Measurements from ENCODE around the gene INTS12. TPM values are rescaled to one million over a fixed set of nuclear protein-coding genes. Genes with fewer than 3 reads are reported as not detected.

INTS12 gene
- total RNA-seq, 2 donors from 2014 or later: 16.7 to 20.2 TPM

GRCh38 chr4:105671301-105671700, 37.2 kb downstream of the INTS12 start:
- H3K4me3 Mint-ChIP-seq: no peak overlapping the region
- H3K36me3 Mint-ChIP-seq (ENCODE audit: low read depth): no peaks in the 10 kb centered on the region
- H3K27me3 Mint-ChIP-seq: peaks cover 45% of the 10 kb centered on the region
- ATAC-seq (no peak), DNase-seq (no peak)
- H3K4me1 Mint-ChIP-seq: peaks cover 2% of the 10 kb centered on the region
- H3K27ac Mint-ChIP-seq: no peak overlapping the region
- H3K9me3 ChIP-seq (ENCODE audit: control insufficient read depth, low read length, poor library complexity, severe bottlenecking): no peaks in the 10 kb centered on the region

GRCh38 chr4:105670684-105671083, 37.8 kb downstream of the INTS12 start:
- no peak for DNase-seq
- Mint-ChIP-seq H3K4me1 (peaks cover 2% of the 10 kb centered on the region), H3K27ac (no peak overlapping the region), H3K4me3 (no peak overlapping the region), H3K36me3 (ENCODE audit: low read depth) (no peaks in the 10 kb centered on the region), H3K27me3 (peaks cover 50% of the 10 kb centered on the region)
- H3K9me3 ChIP-seq (ENCODE audit: control insufficient read depth, low read length, poor library complexity, severe bottlenecking): no peaks in the 10 kb centered on the region
- no peak for ATAC-seq

- ATAC-seq (no peak), DNase-seq (no peak)
- H3K4me3 Mint-ChIP-seq: no peak overlapping the region
- H3K27me3 Mint-ChIP-seq: peaks cover 31% of the 10 kb centered on the region
- no peaks in the 10 kb centered on the region for H3K9me3 ChIP-seq (ENCODE audit: control insufficient read depth, low read length, poor library complexity, severe bottlenecking)
- H3K4me1 Mint-ChIP-seq: peaks cover 2% of the 10 kb centered on the region
- no peaks in the 10 kb centered on the region for H3K36me3 Mint-ChIP-seq (ENCODE audit: low read depth)
- H3K27ac Mint-ChIP-seq: no peak overlapping the region
Measured at GRCh38 chr4:105666693-105667092, 41.8 kb downstream of the INTS12 start.

GRCh38 chr4:105662935-105663675, 45.4 kb downstream of the INTS12 start:
- Mint-ChIP-seq H3K36me3 (ENCODE audit: low read depth) (no peaks in the 10 kb centered on the region), H3K27me3 (peaks cover 21% of the 10 kb centered on the region), H3K27ac (no peak overlapping the region), H3K4me1 (no peaks in the 10 kb centered on the region), H3K4me3 (no peak overlapping the region)
- no peaks in the 10 kb centered on the region for H3K9me3 ChIP-seq (ENCODE audit: control insufficient read depth, low read length, poor library complexity, severe bottlenecking)
- DNase-seq (no peak), ATAC-seq (no peak)

GRCh38 chr4:105661028-105661427, 47.5 kb downstream of the INTS12 start:
- H3K27me3 Mint-ChIP-seq: peaks cover 5% of the 10 kb centered on the region
- no peaks in the 10 kb centered on the region for H3K4me1 Mint-ChIP-seq
- no peaks in the 10 kb centered on the region for H3K9me3 ChIP-seq (ENCODE audit: control insufficient read depth, low read length, poor library complexity, severe bottlenecking)
- no peak for DNase-seq
- no peak for ATAC-seq
- H3K27ac Mint-ChIP-seq: no peak overlapping the region
- no peak overlapping the region for H3K4me3 Mint-ChIP-seq
- no peaks in the 10 kb centered on the region for H3K36me3 Mint-ChIP-seq (ENCODE audit: low read depth)

- Mint-ChIP-seq H3K36me3 (ENCODE audit: low read depth) (no peaks in the 10 kb centered on the region), H3K4me3 (no peak overlapping the region), H3K27ac (no peak overlapping the region), H3K27me3 (peaks cover 11% of the 10 kb centered on the region), H3K4me1 (no peaks in the 10 kb centered on the region)
- H3K9me3 ChIP-seq (ENCODE audit: control insufficient read depth, low read length, poor library complexity, severe bottlenecking): no peaks in the 10 kb centered on the region
- ATAC-seq (no peak), DNase-seq (no peak)
Measured at GRCh38 chr4:105659190-105659589, 49.3 kb downstream of the INTS12 start.

- ATAC-seq (no peak), DNase-seq (no peak)
- Mint-ChIP-seq H3K4me3 (no peak overlapping the region), H3K27me3 (peaks cover 13% of the 10 kb centered on the region), H3K27ac (no peak overlapping the region), H3K4me1 (no peaks in the 10 kb centered on the region), H3K36me3 (ENCODE audit: low read depth) (no peaks in the 10 kb centered on the region)
- H3K9me3 ChIP-seq (ENCODE audit: control insufficient read depth, low read length, poor library complexity, severe bottlenecking): no peaks in the 10 kb centered on the region
Measured at GRCh38 chr4:105657117-105657765, 51.2 kb downstream of the INTS12 start.

GRCh38 chr4:105652286-105652888, 56.1 kb downstream of the INTS12 start:
- DNase-seq (no peak), ATAC-seq (no peak)
- Mint-ChIP-seq H3K27ac (no peak overlapping the region), H3K4me1 (no peaks in the 10 kb centered on the region), H3K36me3 (ENCODE audit: low read depth) (no peaks in the 10 kb centered on the region), H3K4me3 (no peak overlapping the region), H3K27me3 (peaks cover 48% of the 10 kb centered on the region)
- H3K9me3 ChIP-seq (ENCODE audit: control insufficient read depth, low read length, poor library complexity, severe bottlenecking): no peaks in the 10 kb centered on the region

GRCh38 chr4:105651884-105652283, 56.6 kb downstream of the INTS12 start:
- H3K27me3 Mint-ChIP-seq: peaks cover 51% of the 10 kb centered on the region
- no peaks in the 10 kb centered on the region for H3K4me1 Mint-ChIP-seq
- ATAC-seq: no peak
- no peak overlapping the region for H3K27ac Mint-ChIP-seq
- no peaks in the 10 kb centered on the region for H3K36me3 Mint-ChIP-seq (ENCODE audit: low read depth)
- H3K9me3 ChIP-seq (ENCODE audit: control insufficient read depth, low read length, poor library complexity, severe bottlenecking): no peaks in the 10 kb centered on the region
- DNase-seq: no peak
- no peak overlapping the region for H3K4me3 Mint-ChIP-seq

- ATAC-seq (no peak), DNase-seq (no peak)
- Mint-ChIP-seq H3K27me3 (peaks cover 52% of the 10 kb centered on the region), H3K36me3 (ENCODE audit: low read depth) (no peaks in the 10 kb centered on the region), H3K4me3 (no peak overlapping the region), H3K4me1 (no peaks in the 10 kb centered on the region), H3K27ac (no peak overlapping the region)
- no peaks in the 10 kb centered on the region for H3K9me3 ChIP-seq (ENCODE audit: control insufficient read depth, low read length, poor library complexity, severe bottlenecking)
Measured at GRCh38 chr4:105650190-105650589, 58.3 kb downstream of the INTS12 start.

- H3K4me3 Mint-ChIP-seq: no peak overlapping the region
- H3K27me3 Mint-ChIP-seq: peaks cover 35% of the 10 kb centered on the region
- H3K4me1 Mint-ChIP-seq: no peaks in the 10 kb centered on the region
- ATAC-seq (no peak), DNase-seq (no peak)
- H3K27ac Mint-ChIP-seq: no peak overlapping the region
- H3K36me3 Mint-ChIP-seq (ENCODE audit: low read depth): no peaks in the 10 kb centered on the region
- H3K9me3 ChIP-seq (ENCODE audit: control insufficient read depth, low read length, poor library complexity, severe bottlenecking): no peaks in the 10 kb centered on the region
Measured at GRCh38 chr4:105645440-105645839, 63.0 kb downstream of the INTS12 start.

GRCh38 chr4:105644257-105644656, 64.2 kb downstream of the INTS12 start:
- Mint-ChIP-seq H3K4me3 (no peak overlapping the region), H3K27ac (no peak overlapping the region), H3K27me3 (peaks cover 31% of the 10 kb centered on the region), H3K4me1 (no peaks in the 10 kb centered on the region), H3K36me3 (ENCODE audit: low read depth) (no peaks in the 10 kb centered on the region)
- no peak for DNase-seq
- no peaks in the 10 kb centered on the region for H3K9me3 ChIP-seq (ENCODE audit: control insufficient read depth, low read length, poor library complexity, severe bottlenecking)
- ATAC-seq: no peak

- Mint-ChIP-seq H3K27me3 (peaks cover 19% of the 10 kb centered on the region), H3K27ac (no peak overlapping the region), H3K36me3 (ENCODE audit: low read depth) (no peaks in the 10 kb centered on the region), H3K4me1 (peaks cover 3% of the 10 kb centered on the region), H3K4me3 (no peak overlapping the region)
- no peak for ATAC-seq
- no peak for DNase-seq
- no peaks in the 10 kb centered on the region for H3K9me3 ChIP-seq (ENCODE audit: control insufficient read depth, low read length, poor library complexity, severe bottlenecking)
Measured at GRCh38 chr4:105641845-105642244, 66.6 kb downstream of the INTS12 start.

Data from T-helper 17 cell (primary cell).